Stimulated activated CD4-positive, alpha-beta T cell treated with anti-CD3 and anti-CD28 coated beads, Interleukin-2, amount 100 ng/mL, for 4 hours (primary cell): ENCODE measurements around the gene PCTP.

ENCODE experiments used
- DNase-seq: peaks from one replicate; pipeline ENCODE4 v3.0.0-alpha.2; 2020; ENCODE audit warnings: low read depth

The PCTP gene

DNA sequence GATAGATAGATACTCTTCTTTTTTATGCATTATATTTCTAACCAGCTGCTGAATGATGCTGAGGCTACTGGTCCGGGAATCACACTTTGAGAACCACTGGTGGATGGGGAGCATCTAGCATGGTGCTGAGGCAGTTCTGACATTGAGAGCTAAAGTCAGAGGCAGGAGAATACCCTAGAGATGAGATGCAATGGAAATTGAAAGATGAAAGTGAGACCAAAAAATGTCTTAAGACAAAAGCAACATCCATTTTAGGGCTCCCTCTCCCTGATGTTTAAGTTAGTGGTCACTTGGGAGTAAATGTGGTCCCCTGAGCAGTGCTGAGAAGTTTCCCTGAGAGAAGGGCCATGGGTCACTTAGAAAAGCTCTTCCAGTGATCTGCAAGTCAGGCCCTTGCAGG is 6.8 kb downstream of the PCTP start:
- DNase-seq = no peak

DNA sequence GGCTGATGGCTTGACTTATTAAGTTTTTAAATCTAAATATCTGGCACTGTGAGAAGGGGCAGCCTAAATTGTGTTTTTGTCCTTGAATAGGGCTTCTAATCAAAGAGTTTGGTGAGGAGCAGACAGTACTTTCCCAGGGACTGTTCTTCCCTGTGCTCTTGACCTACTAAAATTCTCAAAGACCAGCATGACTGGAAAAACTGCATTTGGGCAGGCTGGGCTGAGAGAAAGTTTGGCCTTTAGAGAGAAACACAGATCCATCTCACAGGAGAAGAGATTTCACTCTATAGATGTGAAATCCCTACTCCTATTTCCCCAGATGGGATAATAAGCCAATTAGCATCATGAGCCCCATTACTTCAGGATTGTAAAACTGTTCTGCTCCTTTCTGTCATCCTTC is 7.3 kb downstream of the PCTP start:
- DNase-seq = no peak

DNA sequence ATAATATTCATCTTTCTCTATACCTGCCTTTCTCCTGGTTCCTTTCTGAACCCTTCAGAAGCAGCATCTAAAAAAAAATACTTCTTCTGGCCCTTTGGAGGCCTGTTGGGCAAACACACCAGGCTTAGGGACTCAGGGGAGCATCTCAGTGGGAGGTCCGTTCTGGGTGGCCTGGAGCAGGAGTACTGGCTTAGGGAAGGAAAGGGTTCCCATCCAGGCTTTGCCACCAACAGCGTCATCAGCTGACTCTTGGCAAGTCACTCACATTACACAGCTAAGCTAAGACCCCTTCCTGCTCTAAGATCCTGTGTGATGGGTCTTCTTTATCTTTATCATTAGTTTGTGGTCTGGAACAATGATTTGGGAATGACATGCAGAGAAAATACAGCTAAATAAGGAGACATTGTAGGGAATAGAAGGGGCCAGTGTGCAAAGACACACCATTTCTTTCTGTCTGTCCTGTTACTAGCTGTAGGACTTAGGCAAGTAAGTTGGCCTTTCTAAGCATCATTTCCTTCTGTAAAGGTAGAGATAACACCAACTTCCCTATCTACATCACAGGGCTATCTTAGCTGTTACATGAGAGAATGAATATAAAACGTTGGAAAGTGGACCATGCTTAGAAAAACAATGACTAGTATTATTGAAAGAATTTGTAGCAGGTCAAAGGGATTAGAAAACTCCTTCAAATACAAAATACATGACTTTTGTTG is 9.9 kb downstream of the PCTP start:
- no peak for DNase-seq

DNA sequence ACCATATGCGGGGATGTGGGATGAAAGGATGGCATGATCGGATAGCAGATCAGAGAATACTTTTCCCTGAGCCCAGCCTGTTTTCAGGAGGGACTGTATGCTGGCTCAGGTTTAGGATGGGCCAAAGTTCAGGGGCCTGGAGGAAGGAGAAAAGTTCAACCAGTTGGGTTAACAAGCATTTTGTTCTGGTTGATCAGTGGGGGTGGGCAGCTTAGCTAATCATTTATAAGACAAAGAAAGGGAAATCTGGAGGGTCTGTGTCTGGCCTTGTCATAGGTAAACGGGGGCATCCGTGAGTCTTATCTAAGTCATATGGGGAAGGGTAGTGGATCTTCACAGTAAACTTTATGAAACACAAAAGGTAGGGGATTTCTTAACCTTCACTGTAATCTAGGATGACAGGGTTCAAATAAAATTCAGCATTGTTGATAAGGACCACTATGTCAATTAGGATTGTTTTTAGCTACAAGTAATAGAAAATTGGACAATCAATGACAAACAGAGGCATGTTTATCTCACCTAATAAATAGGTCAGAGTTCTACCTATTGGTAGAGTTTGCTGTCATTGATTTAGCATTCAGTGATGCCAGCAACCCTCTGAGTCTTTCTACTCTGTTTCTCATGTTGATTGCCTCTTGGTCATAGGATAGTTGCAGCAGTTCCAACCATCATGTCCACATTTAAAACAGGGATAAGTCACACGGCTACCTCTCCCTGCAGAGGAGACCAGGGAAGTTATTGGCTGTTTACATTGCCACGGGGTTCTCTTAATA is 11.4 kb downstream of the PCTP start:
- no peak for DNase-seq

DNA sequence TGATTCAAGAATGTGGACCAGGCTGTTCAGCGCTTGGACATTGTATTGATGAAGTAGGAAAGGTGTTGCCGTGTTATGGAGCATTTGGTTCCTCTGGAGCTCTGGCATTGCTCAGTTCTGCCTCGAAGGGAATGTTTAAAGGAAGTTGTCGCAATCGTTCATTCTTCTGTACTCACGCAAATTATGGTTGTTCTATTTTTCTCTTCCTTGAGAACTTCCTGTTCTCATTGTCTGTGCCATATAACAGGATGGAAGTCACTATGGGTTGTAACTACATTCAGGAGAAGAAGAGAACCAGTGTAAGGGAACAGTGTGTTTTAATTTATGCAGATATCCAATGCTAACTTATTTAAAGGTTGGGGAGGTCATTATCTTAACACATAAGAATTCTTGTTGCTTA is 13.0 kb downstream of the PCTP start:
- no peak for DNase-seq

DNA sequence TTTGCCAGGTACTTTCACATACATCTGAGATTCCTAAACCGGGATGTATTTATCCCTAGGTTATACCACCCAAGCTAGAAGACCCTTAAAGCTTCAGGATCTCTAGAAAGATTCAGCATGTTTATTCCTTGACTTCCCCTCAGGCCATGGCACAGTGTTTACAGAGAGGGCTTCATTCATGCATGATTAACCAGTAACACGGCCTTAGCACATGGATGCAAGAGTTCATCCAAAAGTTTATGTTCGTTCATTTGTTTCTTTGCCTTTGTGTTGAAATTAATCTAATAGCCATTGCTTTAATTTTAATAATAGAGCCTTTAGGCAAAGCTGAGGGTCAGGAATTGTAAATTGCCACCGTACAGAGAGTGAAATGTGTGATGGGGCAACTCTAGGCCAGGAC is 13.8 kb downstream of the PCTP start:
- no peak for DNase-seq

DNA sequence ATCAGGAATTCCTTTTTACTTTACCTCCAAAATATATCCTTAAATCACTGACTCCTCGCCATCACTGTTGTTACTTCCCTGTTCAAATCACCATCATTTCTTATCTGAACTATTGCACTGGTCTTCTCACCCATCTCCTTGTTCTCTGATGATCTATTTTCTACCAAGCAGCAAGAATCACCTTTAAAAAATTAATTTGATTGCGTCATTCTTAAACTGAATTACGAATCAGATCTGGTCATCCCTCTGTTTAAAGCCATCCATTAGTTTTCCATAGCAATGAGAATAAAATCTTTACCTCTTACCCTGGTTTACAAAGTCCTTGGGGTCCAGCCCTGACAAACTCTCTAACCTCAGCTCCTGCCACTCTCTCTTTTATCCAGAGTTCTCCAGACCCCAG is 14.6 kb downstream of the PCTP start:
- no peak for DNase-seq

DNA sequence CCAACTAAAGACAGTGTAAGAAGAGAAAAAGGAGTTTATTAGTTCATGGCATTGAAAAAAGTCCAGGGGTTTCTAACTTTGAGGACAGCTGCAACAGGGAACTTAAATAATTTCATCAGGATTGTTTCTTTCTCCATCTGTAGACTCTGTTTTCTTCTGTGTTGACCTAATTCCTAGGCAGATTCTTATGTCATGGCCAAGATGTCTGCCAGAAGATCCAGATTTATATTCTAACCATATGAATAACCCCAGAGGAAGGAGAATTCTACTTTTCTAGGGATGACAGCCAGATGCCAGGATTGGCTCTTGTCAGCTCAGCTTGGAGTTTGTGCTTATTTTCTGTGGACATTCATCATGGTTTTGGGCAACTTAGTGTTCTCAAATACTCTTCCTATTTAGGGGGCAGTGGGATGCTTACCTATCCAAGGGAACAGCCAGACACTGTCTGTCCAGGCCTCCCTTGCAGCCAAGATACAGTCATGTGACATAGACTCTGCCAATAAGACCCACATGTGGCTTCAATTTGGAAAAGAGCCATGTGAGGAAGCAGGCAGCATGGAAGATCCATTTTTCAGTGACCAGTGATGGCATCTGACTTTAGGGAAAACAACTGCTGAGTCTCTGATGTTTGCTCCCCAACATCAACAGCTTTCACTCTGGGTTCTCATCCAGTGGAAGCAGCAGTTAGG is 18.2 kb downstream of the PCTP start:
- no peak for DNase-seq

DNA sequence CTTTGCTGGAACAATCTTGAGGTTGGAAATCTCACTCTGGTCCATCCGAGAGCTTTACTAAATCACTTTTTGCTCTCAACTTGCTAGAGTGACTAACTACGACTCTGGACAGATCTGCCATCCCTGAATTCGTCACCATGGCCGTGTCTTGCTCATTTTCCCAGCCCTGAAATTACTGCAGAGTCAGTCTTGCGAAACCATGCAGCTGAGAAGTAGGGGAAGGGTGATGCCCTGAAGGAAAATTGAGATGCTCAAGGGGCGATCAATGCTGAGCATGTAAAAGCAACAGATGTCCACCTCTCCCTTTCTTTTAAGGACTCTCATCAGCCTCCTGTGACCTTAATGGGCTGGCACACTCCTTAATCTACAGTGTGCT is 18.8 kb downstream of the PCTP start:
- DNase-seq = no peak

DNA sequence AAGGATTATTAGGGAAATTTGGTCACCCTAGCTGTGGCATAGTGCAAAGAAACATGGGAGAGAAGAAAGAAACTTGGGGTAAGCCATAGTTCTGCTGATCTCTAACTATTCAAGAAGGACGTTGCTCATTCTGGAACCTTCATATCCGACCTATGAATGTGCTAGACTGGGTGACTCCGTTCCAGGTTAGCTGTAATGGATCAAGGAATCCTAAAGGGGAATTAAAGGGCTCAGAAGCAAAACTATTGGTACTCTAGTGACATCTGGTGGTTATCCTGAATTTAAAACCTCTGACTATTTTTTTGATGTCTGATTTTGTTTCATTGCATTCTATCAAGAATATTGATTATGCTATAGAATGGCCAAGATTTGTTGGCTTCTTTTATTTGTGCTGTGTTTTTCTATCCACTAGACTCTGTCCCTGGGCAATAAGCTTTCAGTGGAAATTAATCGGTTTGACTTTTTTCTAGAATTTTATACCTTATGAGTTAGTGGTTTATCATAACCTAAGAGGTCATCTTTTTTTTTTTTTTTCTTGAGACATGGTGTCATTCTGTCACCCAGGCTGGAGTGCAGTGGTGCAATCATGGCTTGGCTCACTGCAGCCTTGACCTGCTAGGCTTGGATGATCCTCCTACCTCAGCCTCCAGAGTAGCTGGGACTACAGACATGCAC is 19.5 kb downstream of the PCTP start:
- DNase-seq = no peak

DNA sequence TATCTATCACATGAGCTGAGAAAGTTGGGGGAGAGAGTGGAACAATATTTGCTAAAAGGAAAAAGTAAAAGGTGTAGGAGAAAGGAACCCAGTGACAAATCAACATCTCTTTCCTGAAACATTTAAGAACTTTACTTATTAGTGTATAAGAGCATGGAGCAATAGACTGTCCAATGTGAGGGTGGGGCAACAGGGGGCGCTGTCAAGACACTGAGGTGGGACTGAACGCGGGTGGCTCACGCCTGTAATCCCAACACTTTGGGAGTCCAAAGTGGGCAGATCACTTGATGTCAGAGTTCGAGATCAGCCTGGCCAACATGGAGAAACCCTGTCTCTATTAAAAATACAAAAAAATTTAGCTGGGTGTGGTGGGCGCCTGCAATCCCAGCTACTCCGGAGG is 21.2 kb downstream of the PCTP start:
- no peak for DNase-seq

DNA sequence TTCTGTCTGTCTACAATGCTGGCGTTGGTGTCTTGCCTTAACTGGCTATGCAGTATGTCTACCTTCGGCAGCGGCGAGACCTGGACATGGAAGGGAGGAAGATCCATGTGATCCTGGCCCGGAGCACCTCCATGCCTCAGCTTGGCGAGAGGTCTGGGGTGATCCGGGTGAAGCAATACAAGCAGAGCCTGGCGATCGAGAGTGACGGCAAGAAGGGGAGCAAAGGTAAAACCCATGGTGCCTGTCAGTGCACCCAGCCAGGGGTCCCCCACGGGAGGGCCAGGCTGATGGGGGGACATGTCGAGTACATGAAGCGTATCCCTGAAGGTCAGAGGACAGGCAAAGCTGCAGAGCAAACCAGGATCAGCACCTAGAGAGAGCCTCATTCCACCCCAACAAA is 22.8 kb downstream of the PCTP start:
- no peak for DNase-seq

DNA sequence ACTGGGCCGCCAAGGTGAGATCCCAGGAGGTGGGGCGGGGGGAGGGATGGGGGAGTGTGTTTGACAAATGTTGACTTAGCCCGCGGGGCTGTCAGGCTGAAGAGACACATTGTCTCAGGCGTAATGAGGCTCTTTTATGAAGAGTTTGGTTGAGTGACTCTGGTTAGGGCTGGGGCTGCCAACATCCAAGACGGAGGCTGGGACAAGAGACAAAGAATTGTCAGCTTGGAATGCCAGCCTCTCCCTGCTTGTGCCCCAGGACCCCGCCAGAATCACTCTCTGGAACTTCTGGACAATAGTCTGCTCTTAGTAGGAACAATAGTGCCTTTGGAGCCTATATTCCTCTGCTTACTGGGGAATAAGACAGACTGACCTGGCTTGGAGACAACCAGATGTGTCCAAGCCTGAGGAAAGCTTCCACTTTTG is 24.0 kb downstream of the PCTP start:
- DNase-seq = no peak

DNA sequence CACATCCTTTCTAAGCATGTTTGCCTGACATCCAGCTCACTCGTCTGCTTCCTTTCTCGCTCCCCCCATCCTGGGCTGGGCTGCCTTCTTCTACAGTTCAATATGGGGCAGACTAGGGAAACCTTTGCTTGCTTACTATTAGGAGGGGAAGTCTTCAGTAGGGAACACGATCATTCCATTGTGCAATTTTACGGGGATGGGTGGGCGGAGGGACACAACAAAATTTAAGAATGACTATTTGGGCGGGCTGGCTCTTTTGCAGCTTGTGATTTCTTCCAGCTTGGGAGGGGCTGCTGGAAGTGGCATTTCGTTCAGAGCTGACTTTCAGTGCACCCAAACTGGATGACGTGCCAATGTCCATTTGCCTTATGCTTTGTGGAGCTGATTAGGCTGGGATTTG is 25.4 kb downstream of the PCTP start:
- no peak for DNase-seq

DNA sequence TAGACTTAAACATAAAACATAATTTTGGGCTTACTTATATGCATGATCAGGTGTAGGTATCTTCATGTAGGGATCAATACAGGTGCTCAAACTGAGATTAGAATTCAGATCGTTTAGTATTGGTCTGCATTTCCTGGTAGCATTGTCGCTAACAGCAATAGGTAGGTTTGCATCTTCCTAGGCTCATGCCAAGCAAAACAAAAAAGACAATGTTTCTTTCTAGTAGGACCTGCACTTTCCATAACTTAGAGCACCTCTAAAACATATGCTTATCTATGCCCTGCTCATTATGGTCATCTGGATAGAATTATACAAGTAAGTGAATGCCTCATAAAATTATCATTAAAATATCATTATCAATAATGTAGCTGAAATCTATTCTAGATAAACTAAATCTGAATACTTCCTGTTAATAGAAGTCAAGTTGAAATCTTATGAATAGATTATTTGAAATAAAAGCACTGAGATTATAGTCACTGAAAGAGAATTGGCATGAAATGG is 26.7 kb downstream of the PCTP start:
- DNase-seq = no peak

DNA sequence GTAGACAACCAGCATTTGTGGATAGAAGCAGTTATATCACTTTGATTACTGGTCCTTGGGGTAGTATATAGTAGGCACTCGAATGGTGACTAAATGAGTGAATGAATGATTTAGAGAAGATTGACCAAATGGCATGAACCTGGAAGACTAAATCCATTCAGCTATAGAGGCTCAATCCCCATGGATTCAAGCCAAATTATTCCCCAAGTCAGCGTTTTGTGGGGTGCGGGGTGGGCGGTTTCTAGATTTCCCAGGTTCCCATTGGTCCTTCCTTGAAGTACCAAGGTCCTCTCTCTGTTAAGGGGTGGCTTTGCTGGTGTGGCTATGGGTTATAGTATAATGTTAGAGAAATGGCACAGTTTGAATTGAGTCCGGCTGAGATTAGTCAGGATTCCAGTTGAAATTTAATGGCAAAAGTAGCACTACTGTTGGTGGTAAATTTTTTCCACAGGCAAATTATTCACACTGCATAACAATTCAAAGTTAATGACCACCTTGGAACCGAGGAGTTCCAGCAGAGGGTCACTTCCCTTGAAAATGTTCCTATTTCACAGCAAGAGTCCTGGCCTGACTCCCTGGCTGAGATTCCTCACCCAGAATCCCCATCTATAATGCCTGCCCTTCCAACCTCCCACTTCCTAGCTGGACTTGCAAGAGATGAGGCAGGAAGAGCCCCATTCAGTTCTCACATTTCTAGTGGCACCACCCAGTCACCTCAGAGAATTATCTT is 27.7 kb downstream of the PCTP start:
- DNase-seq = no peak

DNA sequence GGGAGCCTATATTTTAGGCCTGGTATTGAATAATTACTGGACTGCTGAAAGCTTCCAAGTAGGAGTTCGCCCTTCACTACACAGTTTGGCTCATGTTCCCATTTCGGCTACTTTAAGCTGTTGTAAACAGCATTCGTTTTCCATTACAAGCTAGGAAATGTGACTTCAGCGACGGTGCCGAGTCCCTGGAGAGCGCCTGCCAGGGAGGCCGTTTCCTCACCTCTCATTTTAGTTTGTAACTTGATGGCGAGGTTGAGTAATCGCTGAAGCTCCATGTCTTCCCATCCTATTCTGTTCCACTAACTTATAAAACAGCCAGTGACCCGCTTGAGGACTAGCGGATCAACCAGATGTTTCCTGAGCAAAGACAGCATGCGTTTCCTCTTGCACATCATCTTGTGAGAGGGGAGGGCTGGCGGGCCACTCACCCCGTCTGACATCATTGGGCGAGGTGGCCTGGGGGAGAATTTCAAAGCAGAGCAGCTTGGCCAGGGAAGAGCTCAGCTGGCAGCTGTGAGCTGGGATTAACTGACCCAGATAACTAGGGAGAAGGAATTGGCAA is 32.9 kb downstream of the PCTP start:
- DNase-seq = no peak

DNA sequence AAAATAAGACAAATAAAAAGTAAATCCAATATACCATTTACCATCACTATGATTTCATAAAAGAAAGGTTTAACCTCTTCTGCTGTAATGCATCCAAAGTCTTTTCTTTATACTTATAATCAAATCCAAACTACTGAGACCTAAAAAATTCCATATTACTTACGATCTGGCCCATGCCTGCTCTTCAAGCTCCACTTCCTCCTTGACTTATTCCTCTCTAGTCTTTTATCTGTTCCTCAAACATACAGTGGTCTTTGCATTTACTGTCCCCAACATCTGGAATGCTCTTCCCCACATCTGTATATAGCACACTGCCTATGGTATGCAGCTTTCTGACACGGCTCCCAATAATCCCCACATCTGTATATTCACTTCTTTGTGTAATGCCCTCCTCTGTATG is 33.8 kb downstream of the PCTP start:
- DNase-seq = no peak

DNA sequence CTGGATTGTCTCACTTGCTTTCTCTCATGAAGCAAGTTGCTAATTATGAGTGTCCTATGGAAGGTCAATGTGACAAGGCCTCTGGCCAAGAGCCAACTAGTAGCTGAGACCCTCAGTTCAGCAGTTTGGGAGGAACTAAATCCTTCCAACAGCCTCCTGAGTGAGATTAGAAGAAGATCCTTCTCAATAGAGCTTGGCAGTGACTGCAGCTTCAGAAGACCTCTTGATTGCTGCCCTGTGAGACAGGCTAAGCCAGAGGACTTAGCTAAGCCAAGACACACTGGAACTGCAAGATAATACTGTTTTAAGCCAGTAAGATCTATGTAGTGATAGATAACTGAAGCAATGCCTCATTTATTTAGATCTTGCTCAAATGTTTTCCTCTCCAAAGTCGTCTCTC is 34.3 kb downstream of the PCTP start:
- no peak for DNase-seq

DNA sequence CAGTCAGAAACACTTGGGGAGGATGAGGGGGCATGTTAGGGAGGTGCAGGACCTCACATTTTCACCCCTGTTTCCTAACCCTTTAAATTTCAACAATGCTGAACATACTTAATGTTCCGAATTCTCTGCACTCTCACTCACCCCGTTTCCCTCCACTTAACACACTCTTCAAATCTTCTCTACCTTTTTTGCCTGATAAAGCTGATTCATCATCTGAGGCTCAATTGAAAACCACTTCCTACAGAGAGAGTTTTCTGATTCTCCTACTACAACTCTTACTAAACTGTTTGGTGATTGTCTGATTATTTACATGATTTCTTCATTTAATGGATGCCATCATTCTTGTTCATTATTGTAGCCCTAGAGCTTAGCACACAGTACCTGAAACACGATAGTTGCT is 42.4 kb downstream of the PCTP start:
- DNase-seq = no peak

DNA sequence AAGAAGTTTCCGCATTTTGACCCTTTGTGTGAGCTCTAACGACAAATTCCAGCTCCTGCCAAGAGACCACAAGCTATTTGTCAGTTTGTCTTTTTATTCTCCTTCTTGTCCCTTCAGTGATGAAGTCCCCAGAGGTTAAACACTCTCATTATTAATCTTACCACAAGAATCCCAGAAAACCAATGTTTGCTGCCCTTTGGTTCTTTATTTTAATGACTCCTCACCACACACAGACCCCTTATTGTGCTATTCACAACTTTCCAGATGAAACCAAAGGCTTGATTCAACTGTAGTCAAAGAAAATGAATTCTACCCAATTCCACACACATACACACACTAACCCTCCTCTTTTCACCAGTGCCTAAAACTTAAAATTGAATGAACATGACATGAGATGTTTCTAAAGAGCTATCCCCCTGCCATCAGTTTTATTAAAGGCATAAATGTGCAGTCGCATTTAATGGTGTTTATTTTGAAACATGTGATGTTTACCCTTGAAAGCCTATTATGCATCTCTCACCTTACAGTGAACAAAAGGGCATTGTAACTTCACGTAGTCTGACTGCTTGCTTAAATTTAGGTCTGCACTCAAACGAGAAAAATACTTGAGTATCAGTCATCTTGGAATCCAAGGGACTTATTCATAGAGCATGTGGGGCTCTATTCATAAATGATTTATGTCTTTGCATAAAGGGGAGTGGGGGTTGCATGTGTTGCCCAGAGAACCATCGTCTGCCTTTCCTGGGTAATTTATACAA is 44.1 kb downstream of the PCTP start:
- DNase-seq = no peak
